NCI-H146 treated with DMSO at 0.1 percent for 48 hours (cell line): ENCODE results near the gene GMCL2.

Experiments used
- DNase-seq: peaks from one replicate; lab custom pipeline; 2025; ENCODE audit not compliant: unreplicated experiment; lab: John Stamatoyannopoulos, UW

The GMCL2 gene

DNA sequence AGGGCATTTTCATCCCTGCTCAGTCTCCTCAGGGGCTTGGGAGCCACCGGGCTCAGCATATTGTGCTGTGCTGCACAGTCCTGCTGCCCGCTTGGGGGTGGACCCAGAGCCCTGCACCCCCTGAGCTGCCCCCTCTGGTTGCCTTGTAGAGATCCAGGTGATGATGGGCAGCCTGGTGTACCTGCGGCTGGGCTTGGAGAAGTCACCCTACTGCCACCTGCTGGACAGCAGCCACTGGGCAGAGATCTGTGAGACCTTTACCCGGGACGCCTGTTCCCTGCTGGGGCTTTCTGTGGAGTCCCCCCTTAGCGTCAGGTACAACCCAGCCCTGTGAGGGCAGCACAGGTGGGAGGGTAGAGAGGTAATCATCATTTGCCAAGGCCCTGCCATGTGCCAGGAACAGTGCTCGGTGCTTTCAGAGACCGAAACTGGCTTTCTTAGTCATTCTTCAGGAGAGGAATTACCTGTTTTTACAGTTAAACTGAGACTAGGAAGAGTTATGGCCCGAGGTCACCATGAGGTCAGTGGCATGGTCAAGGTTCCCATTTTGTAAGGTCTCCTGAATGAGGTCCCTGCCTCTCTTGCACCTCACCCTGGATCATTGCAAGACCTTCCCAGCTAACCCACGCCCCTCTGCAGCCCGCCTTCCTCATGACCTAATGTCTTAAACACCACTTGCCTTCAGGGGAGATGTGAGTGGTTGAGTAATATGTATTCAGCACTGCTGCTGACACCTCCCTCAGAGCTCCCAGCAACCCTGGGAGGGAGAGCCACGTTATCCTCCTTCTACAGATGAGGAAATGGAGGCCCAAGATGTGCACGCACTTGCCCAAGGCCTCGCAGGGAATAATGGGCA, 41.0 kb downstream of the GMCL2 start:
- DNase-seq, result peak; percentile 4

DNA sequence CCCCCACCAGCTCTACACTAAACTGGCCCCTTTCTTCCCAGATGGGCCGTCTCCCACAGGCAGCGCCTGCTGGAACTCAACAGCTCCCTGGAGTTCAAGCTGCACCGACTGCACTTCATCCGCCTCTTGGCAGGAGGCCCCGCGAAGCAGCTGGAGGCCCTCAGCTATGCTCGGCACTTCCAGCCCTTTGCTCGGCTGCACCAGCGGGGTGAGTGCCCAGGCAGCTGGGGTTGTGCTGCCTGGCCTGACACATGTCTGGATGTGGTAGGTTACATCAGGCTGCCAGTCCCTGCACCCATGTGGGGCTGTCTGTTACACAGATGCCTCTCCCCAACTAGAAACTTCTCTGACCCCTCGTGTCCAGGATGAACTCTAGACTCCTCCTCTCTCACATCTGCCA, 43.3 kb downstream of the GMCL2 start:
- no peak for DNase-seq

DNA sequence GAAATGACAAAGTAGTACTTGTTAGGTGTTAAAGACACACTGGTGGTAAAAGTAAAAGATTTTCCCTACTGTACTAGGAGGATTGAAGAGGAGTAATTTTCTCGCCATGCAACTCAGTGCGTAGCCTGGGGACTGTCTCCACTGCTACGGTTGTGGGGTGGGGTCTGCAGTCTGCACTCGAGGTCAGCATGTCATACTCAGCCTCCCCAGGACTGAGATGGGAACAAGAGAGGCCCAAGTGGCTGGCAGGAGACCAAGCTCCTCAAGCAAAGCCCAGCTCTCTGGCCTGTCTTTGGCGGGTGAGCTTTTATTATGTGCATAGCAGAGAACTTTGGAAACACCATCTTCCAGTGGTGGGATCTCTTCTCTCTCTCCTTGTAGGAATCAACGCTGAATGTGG, 43.9 kb downstream of the GMCL2 start:
- no peak for DNase-seq

DNA sequence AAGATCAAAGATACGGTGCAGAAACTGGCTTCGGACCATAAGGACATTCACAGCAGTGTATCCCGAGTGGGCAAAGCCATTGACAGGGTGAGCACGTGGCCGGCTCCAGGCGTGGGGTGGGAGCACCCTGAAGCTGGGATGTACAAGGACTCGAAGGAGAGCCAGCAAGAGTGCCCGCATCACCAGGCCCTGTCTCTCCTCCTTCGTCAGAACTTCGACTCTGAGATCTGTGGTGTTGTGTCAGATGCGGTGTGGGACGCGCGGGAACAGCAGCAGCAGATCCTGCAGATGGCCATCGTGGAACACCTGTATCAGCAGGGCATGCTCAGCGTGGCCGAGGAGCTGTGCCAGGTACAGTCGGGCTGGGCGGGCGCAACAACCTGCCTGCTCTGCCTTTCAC, 44.5 kb downstream of the GMCL2 start:
- DNase-seq, result no peak

DNA sequence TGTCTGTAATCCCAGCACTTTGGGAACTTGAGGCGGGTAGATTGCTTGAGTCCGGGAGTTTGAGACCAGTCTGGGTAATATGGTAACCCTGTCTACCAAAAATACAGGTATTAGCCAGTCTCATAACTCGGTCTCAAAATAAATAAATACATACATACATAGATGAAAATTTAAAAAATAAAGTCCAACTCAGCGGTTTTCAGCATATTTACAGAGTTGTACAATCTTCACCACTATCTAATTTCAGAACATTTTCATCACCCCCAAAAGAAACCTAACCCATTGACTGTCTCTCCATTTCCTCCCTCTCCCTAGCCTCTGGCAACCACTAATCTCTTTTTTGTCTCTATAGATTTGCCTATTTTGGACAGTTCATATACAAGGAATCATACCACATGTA, 45.6 kb downstream of the GMCL2 start:
- no peak for DNase-seq

DNA sequence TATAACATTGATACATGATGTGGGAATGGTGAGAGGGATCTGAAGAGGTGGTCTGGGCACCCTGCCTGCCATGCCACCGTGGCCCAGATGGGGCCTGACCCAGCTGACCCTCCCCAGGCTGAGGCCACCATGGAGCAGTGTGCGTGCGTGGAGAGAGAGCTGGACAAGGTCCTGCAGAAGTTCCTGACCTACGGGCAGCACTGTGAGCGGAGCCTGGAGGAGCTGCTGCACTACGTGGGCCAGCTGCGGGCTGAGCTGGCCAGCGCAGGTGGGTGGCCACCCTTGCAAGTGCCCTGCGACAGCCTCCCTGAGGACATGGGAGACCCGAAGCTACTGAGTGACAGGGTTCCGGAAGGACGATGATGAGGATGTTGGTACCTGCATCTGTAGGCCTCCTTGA, 49.2 kb downstream of the GMCL2 start:
- DNase-seq, result no peak

DNA sequence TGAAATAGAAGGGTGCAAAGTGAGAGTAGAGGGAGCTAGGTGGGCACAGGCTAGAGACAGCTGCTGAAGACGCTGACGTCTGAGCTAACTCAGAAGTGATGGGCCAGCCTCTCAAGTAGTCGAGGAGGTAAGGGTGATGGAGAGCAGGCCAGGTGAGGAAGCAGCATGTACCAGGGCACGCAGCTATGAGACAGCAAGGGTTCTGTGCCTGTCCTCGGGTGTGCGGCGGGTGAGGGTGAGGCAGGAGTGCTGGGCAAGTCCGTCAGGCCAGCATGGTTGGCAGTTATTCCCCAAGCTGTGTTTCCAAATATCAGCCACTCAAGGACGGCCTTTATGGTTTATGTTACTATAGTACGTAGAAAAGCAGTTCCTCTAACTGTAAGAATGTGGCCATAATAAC, 50.2 kb downstream of the GMCL2 start:
- DNase-seq, result no peak
